ENCODE measurements around the gene INSIG2. TPM values are rescaled to one million over a fixed set of nuclear protein-coding genes. Genes with fewer than 3 reads are reported as not detected.

INSIG2 gene
- total RNA-seq, 2 donors from 2014 or later = 10.9 to 12.5 TPM

DNA sequence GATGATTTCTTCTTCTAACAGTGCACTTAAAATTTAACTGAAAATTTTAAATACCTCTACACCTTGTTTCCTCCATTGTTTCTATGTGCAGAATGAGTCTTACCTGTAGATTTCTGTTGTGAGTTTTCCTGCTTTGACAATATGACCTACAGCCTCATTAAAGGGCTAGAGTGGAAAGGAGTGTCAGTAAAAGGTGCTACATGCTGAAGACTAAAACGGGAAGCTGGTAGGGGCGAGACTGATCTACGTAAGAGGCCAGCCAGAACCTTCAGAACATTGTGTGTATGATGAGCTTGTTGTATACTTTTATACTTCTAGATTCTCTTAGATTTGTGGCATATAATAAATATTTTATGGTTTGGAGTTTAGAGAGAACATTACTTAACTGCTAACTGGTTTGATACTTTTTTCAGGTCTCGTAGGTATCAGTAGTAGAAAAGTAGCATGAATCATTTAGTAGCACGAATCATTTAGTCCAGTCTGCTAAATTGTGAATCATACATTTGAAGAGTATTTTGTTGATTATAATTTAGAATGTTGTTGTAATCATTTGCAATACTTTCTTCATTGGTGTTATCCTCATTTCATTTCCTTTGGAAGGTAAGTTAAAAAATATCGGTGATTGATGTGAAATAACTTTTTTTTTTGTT lies 14.3 kb downstream of the INSIG2 start:
- H3K4me1 Mint-ChIP-seq = peaks cover 4% of the 10 kb centered on the region
- H3K27ac Mint-ChIP-seq = no peak overlapping the region
- no peaks in the 10 kb centered on the region for H3K27me3 ChIP-seq (ENCODE audit: control insufficient read depth, insufficient read depth, low read length, poor library complexity, severe bottlenecking)
- no peaks in the 10 kb centered on the region for H3K4me1 ChIP-seq (ENCODE audit: control insufficient read depth, insufficient read depth, low read length)
- H3K27ac ChIP-seq (ENCODE audit: low read depth, low read length) = no peak overlapping the region
- TF ChIP-seq, protein P1, sequence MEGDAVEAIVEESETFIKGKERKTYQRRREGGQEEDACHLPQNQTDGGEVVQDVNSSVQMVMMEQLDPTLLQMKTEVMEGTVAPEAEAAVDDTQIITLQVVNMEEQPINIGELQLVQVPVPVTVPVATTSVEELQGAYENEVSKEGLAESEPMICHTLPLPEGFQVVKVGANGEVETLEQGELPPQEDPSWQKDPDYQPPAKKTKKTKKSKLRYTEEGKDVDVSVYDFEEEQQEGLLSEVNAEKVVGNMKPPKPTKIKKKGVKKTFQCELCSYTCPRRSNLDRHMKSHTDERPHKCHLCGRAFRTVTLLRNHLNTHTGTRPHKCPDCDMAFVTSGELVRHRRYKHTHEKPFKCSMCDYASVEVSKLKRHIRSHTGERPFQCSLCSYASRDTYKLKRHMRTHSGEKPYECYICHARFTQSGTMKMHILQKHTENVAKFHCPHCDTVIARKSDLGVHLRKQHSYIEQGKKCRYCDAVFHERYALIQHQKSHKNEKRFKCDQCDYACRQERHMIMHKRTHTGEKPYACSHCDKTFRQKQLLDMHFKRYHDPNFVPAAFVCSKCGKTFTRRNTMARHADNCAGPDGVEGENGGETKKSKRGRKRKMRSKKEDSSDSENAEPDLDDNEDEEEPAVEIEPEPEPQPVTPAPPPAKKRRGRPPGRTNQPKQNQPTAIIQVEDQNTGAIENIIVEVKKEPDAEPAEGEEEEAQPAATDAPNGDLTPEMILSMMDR (conservative IDR thresholded peaks at IDR 0.05) = no peak
- H3K36me3 ChIP-seq (ENCODE audit: control insufficient read depth, insufficient read depth, low read length) = peaks cover 11% of the 10 kb centered on the region
- H3K27me3 Mint-ChIP-seq (ENCODE audit: insufficient read depth) = no peaks in the 10 kb centered on the region
- H3K9me3 Mint-ChIP-seq = no peaks in the 10 kb centered on the region
- no peak for DNase-seq
- no peak overlapping the region for H3K4me3 Mint-ChIP-seq
- H3K9ac ChIP-seq (ENCODE audit: extremely low read depth, low read length, poor library complexity, severe bottlenecking) = no peak overlapping the region
- no peak overlapping the region for H3K4me3 ChIP-seq (ENCODE audit: low read length)
- WGBS, 2 experiments (ENCODE audit: insufficient coverage in 1 of 2, insufficient read length in 1 of 2) = 82 to 87% methylated on average over 5 to 6 of the region's 6 CpGs
- H3K36me3 Mint-ChIP-seq (ENCODE audit: low read depth) = peaks cover 14% of the 10 kb centered on the region
- H3K9me3 ChIP-seq (ENCODE audit: control insufficient read depth, low read length) = no peaks in the 10 kb centered on the region

DNA sequence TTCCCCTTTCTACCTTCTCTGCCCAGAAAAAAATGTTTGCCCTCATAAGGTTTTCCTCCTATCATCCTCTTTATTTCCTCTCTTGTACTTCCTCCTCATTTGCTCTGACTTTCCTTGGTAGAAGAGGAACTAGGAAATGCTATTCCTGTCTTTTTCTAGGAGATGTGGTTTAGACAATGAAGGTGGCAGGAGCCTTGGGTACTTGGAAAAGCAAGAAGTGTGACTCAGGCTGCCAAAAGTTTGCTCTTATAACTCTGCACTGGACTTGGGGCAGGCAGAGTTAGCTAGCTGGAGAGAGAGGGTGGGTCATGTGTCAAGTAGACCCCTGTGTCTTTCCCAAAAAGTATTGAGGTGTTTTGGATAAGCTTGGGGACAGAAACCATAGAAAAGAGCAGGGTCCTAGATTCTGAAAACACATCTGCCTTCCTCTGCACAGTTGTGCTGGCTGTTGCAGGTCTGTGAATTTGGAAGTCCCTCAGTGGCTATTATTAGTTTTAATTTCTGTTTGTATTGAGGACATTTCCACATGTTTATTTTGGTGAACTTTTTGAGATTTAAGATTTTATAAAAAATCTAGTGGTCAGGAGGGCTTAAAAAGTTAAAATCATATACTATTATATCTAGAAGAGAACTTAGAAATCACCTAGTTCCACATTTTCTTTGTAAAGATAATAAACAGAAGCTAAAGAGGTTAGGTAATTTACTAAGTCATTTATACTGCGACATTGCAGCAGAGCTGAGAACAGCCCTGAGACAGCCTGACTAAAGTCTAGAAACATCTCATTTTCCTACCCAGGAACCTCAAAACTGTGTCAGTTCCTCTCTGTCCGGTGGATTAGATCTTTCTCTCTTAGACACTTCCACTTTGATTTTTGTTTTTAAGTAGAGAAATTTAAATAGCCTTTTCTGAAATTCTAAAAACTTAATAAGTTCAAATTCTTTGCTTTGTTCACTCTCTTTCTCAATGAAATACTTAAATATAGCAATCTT lies 16.0 kb downstream of the INSIG2 start:
- Histone ChIP-seq H3K9me3 (ENCODE audit: control insufficient read depth, low read length) (no peaks in the 10 kb centered on the region), H3K27ac (ENCODE audit: low read depth, low read length) (no peak overlapping the region), H3K27me3 (ENCODE audit: control insufficient read depth, insufficient read depth, low read length, poor library complexity, severe bottlenecking) (no peaks in the 10 kb centered on the region), H3K36me3 (ENCODE audit: control insufficient read depth, insufficient read depth, low read length) (peaks cover 26% of the 10 kb centered on the region), H3K4me3 (ENCODE audit: low read length) (no peak overlapping the region), H3K4me1 (ENCODE audit: control insufficient read depth, insufficient read depth, low read length) (no peaks in the 10 kb centered on the region), H3K9ac (ENCODE audit: extremely low read depth, low read length, poor library complexity, severe bottlenecking) (no peak overlapping the region)
- no peak for DNase-seq
- Mint-ChIP-seq H3K27ac (no peak overlapping the region), H3K4me1 (peaks cover 1% of the 10 kb centered on the region), H3K4me3 (no peak overlapping the region), H3K36me3 (ENCODE audit: low read depth) (peaks cover 18% of the 10 kb centered on the region), H3K27me3 (ENCODE audit: insufficient read depth) (no peaks in the 10 kb centered on the region), H3K9me3 (no peaks in the 10 kb centered on the region)
- WGBS, 2 experiments (ENCODE audit: insufficient coverage in 1 of 2, insufficient read length in 1 of 2) = 90% methylated on average over 2 of the region's 2 CpGs; no CpG with 5 or more reads in 1 of the 2 experiments
- TF ChIP-seq, protein P1 (conservative IDR thresholded peaks at IDR 0.05) = no peak

DNA sequence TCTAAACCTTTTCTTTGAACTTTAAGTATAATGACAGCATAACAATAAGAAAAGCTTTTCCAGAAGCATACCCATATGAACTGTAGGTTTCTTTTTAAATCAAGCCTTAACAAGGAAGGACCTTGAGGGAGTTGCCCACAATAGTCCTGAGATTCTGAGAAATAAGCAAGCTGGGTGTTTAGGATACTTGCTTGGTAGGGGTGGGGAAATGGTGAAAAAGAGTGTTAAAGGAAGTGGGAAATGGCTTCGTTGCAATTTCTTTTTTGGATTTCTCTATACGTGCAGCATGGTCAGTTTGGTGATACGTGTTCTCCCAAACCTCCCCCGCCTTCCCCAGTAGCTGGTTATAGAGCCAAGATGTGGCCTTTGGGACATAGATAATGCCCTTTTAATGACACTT lies 17.2 kb downstream of the INSIG2 start:
- TF ChIP-seq, protein P1 (conservative IDR thresholded peaks at IDR 0.05) = no peak
- H3K27me3 ChIP-seq (ENCODE audit: control insufficient read depth, insufficient read depth, low read length, poor library complexity, severe bottlenecking) = no peaks in the 10 kb centered on the region
- Mint-ChIP-seq H3K4me3 (no peak overlapping the region), H3K9me3 (no peaks in the 10 kb centered on the region), H3K27ac (no peak overlapping the region), H3K4me1 (peaks cover 1% of the 10 kb centered on the region), H3K36me3 (ENCODE audit: low read depth) (peaks cover 18% of the 10 kb centered on the region), H3K27me3 (ENCODE audit: insufficient read depth) (no peaks in the 10 kb centered on the region)
- H3K4me1 ChIP-seq (ENCODE audit: control insufficient read depth, insufficient read depth, low read length) = no peaks in the 10 kb centered on the region
- H3K36me3 ChIP-seq (ENCODE audit: control insufficient read depth, insufficient read depth, low read length) = peaks cover 29% of the 10 kb centered on the region
- H3K27ac ChIP-seq (ENCODE audit: low read depth, low read length) = no peak overlapping the region
- DNase-seq = no peak
- no peaks in the 10 kb centered on the region for H3K9me3 ChIP-seq (ENCODE audit: control insufficient read depth, low read length)
- no peak overlapping the region for H3K4me3 ChIP-seq (ENCODE audit: low read length)
- 88 to 100% methylated on average over 1 to 4 of the region's 4 CpGs for WGBS, 2 experiments (ENCODE audit: insufficient coverage in 1 of 2, insufficient read length in 1 of 2)
- H3K9ac ChIP-seq (ENCODE audit: extremely low read depth, low read length, poor library complexity, severe bottlenecking) = no peak overlapping the region
